ENCODE results near the gene RPL11. TPM values are rescaled to one million over a fixed set of nuclear protein-coding genes. Genes with fewer than 3 reads are reported as not detected.
A peak's percentile ranks its signal among the peaks of the same experiment; 100 is the strongest.
"Not testable (repeated sequence)": the region's sequence is repeated elsewhere in the genome, so short reads cannot be mapped to it uniquely, and the experiment has no call there.

The RPL11 gene
- total RNA-seq, 2 experiments from 2014 or later, result 1,078 to 1,188 TPM

DNA sequence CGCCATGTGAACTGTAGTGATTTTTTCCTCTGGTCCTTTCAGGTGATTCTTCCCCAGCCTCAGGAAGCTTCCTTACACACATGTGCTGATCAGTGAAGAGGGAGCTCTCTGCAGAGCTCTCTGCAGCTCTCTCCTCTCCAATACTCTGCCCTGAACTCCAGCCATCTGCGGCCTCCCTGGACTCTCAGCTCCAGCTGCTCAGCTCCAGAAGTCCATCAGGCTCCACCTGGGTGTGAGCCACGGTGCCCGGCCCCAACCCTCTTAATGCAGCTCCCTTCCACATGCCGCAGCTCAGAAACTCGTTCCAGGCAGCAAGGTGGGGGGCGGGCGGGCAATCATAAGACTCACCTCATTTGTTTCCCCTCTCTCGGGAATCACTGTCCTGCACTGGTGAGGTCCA lies 30.9 kb upstream of the RPL11 start:
- H3K27me3 Mint-ChIP-seq, result no peaks in the 10 kb centered on the region
- no peaks in the 10 kb centered on the region for H3K36me3 Mint-ChIP-seq (ENCODE audit: low read depth)

DNA sequence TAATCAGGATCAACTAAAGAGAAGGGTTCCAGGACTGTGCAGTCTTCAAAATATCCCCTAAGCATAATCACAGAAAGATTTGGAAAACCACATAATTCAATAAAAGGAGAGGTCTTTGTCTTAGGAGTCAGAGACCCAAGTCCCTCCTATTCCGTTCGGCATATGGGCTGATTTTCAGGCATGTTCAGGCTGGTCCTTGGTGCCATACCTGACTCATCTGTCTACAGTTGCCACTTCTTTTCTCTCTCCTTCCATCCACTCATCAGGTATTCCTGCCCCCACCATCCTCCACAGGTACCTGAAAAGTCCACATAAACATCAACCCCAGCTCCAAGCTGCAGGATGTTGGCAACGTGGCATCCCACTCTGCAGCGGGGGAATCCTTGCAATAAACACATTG lies 29.7 kb upstream of the RPL11 start:
- peaks cover 8% of the 10 kb centered on the region for H3K4me1 Mint-ChIP-seq
- DNase-seq, result no peak
- CTCF ChIA-PET, result interaction anchor here (0.7 to 1.4 kb wide), 3 partner anchors 27 to 177 kb away, joined by 3 read pairs; partner anchors contain the start of gene RPL11
- no peaks in the 10 kb centered on the region for H3K36me3 Mint-ChIP-seq (ENCODE audit: low read depth)
- H3K27ac Mint-ChIP-seq, result no peak overlapping the region
- no peak overlapping the region for H3K4me3 Mint-ChIP-seq
- H3K9me3 Mint-ChIP-seq, result no peaks in the 10 kb centered on the region
- H3K27me3 Mint-ChIP-seq, result no peaks in the 10 kb centered on the region
- POLR2A ChIA-PET, result no interaction called here

More for the DNA sequence above, 30.9 kb upstream of the RPL11 start:
- CTCF ChIA-PET, result interaction anchor here (1.5 kb wide), 1 partner anchor 116 kb away, joined by 4 read pairs; no protein-coding TSS in a partner anchor
- Mint-ChIP-seq H3K27ac (no peak overlapping the region), H3K4me3 (no peak overlapping the region), H3K9me3 (no peaks in the 10 kb centered on the region), H3K4me1 (peaks cover 8% of the 10 kb centered on the region)
- no peak for DNase-seq
- POLR2A ChIA-PET, result no interaction called here

DNA sequence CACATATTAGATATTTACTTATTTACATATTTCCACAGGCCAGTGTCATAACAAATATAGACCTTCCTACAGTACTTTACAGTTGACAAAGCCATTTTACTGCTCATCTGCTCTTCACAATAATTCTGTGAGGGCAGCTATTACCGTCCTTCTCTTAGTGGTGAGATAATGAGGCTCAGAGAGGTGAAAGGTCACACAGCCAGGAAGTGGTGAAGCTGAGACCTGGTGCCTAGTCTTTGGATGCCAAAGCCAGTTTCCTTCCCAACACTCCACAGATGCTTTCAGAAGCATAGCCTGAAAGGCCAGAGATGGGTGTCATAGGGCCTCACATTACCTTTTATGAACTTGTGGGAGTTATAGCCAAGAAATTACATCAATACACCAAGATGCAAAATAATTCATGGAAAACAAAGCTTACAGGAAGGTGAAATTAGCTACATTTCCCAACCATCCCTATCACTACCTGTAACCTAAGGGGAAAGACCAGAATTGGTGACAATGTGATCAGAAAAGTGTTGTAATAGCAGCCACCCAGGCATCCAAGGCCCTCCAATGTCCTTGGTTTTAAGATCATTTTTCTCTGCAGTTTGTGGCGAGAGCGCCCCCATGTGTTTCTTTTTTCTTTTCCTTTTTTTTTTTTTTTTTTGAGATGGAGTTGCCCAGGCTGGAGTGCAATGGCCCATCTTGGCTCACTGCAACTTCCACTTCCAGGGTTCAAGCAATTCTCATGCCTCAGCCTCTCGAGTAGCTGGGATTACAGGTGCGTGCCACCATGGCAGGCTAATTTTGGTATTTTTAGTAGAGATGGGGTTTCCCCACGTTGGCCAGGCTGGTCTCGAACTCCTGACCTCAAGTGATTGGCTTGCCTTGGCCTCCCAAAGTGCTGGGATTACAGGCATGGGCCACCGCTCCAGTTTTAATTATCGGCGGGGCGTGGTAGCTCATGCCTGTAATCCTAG lies 26.5 kb upstream of the RPL11 start:
- no peak overlapping the region for H3K4me3 Mint-ChIP-seq
- peak; percentile 19 for DNase-seq
- no peak overlapping the region for H3K27ac Mint-ChIP-seq
- H3K9me3 Mint-ChIP-seq, result no peaks in the 10 kb centered on the region
- ChIA-PET CTCF (interaction anchor here (0.6 to 1.4 kb wide), 8 partner anchors 10 to 311 kb away, joined by 3 to 6 read pairs (median 3); no protein-coding TSS in a partner anchor), POLR2A (no interaction called here)
- H3K27me3 Mint-ChIP-seq, result no peaks in the 10 kb centered on the region
- peaks cover 8% of the 10 kb centered on the region for H3K4me1 Mint-ChIP-seq
- H3K36me3 Mint-ChIP-seq (ENCODE audit: low read depth), result no peaks in the 10 kb centered on the region

DNA sequence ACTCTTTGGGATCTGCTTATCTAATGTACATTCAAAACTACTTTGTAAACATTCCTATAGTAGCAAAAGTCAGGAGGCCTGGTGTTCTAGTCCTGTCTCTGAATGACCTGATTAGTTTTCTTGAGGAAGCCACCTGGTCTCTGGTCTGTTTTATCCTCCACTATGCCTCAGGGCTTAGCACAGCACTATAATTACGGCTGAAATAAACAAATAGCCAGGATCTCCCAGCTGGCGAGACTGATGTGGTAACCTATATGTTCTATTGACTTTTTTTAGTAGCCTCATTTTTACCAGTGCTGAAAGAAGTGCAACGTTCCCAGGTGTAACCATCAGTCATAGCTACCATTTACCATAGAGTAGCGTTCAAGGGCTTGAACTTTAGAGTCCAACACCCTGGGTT lies 24.2 kb upstream of the RPL11 start:
- Mint-ChIP-seq H3K4me3 (no peak overlapping the region), H3K9me3 (no peaks in the 10 kb centered on the region), H3K27ac (no peak overlapping the region), H3K4me1 (peaks cover 8% of the 10 kb centered on the region), H3K36me3 (ENCODE audit: low read depth) (no peaks in the 10 kb centered on the region), H3K27me3 (peaks cover 3% of the 10 kb centered on the region)
- POLR2A ChIA-PET, result no interaction called here
- no peak for DNase-seq
- CTCF ChIA-PET, result interaction anchor here (0.6 to 1.7 kb wide), 2 partner anchors 105 to 412 kb away, joined by 3 to 4 read pairs; no protein-coding TSS in a partner anchor

DNA sequence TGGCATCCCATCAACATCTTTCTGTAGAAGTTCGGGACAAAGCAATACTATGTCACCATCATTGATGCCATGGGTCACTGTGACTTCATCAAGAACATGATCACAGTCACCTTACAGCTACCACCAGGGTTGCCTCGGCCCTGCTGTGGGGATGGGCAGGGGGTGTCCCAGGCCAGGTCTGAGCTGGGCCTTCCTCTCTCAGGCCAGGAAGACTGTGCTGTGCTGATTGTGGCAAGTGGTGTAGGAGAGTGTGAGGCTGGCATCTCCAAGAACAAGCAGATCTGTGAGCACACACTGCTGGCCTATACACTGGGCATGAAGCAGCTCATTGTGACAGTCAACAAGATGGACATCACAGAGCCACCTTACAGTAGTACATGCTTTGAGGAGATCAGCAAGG lies 20.9 kb upstream of the RPL11 start:
- Mint-ChIP-seq H3K36me3 (ENCODE audit: low read depth) (no peaks in the 10 kb centered on the region), H3K9me3 (no peaks in the 10 kb centered on the region), H3K27ac (no peak overlapping the region), H3K4me1 (no peaks in the 10 kb centered on the region), H3K27me3 (peaks cover 6% of the 10 kb centered on the region), H3K4me3 (no peak overlapping the region)
- POLR2A ChIA-PET, result no interaction called here
- no peak for DNase-seq
- CTCF ChIA-PET, result interaction anchor here (2.6 kb wide), 1 partner anchor 21 kb away, joined by 6 read pairs; the partner anchor contains the start of gene RPL11

DNA sequence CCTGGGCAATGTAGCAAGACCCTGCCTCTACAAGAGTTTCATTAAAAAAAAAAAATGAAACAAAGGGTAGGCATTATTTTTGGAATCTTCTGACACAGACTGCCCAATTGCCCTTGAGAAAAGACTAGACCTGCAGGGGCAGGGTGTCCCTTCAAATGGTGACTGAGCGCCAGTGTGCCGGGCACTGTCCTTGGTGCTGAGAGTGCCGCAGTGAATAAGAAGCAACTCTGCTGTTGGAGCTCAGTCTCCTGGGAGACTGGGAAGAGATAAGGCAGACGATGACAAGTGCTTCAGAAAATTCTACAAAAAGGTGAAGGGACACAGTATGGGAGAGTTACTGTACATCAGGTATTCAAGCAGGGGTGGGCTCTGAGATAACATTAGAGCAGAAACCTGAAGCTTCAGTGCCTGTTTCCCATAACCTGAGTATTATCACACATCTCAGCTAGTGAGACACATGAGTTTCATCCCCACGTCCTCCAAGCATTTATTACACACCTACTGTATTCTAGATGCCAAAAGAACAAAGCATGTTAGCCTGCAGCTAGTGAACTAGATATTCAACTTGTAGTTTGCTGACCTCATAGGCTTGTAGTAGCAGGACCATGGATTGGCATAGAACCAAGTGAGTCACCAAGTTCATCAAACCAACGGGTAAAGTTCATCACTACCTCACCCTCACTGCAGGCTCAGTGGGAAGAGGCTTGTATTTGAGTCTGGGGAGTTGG lies 18.4 kb upstream of the RPL11 start:
- no peak overlapping the region for H3K4me3 Mint-ChIP-seq
- peak; percentile 52 for DNase-seq
- H3K27me3 Mint-ChIP-seq, result peaks cover 6% of the 10 kb centered on the region
- H3K36me3 Mint-ChIP-seq (ENCODE audit: low read depth), result no peaks in the 10 kb centered on the region
- ChIA-PET POLR2A (no interaction called here), CTCF (interaction anchor here (0.6 to 1.0 kb wide), 2 partner anchors 18 to 1758 kb away, joined by 3 to 4 read pairs; partner anchors contain the start of gene RPL11)
- H3K9me3 Mint-ChIP-seq, result no peaks in the 10 kb centered on the region
- H3K27ac Mint-ChIP-seq, result no peak overlapping the region
- no peaks in the 10 kb centered on the region for H3K4me1 Mint-ChIP-seq

DNA sequence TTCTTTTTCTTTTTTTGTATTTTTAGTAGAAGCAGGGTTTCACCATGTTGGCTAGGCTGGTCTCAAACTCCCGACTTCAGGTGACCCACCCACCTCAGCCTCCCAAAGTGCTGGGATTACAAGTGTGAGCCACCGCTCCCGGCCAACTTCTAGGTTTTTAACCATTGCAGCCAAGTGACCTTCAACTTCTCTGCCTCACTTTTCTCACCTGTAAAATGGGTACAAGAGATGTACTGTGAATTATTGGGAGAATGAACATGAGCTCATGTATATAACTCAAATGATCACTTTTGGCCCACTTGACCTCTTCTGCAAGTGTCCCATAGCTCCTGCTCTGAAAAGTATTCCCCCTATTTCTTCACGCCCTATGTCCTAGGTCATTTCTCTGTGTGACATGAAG lies 11.8 kb upstream of the RPL11 start:
- H3K27ac Mint-ChIP-seq, result no peak overlapping the region
- ChIA-PET POLR2A (no interaction called here), CTCF (interaction anchor here (4.3 kb wide), 1 partner anchor 12 kb away, joined by 25 read pairs; the partner anchor contains the start of gene RPL11)
- H3K4me1 Mint-ChIP-seq, result no peaks in the 10 kb centered on the region
- H3K36me3 Mint-ChIP-seq (ENCODE audit: low read depth), result no peaks in the 10 kb centered on the region
- no peaks in the 10 kb centered on the region for H3K9me3 Mint-ChIP-seq
- H3K27me3 Mint-ChIP-seq, result peaks cover 13% of the 10 kb centered on the region
- no peak for DNase-seq
- H3K4me3 Mint-ChIP-seq, result no peak overlapping the region

DNA sequence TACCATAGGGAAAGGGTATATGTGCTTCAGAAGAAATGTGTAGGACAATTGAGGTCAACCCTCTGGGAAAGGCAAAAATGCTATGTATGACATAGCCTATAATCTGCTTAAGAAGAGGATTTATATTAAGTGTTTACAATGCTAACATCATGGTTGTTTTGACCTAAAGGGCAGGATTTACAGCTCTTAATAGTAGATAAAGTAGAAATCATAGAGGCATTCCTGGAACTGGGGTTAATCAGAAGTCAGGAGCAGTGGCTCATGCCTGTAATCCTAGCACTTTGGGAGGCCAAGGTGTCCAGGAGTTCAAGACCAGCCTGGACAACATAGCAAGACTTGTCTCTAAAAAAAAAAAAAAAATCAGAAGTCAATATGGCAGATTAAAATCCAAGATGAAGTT lies 8.7 kb upstream of the RPL11 start:
- no peaks in the 10 kb centered on the region for H3K9me3 Mint-ChIP-seq
- no peaks in the 10 kb centered on the region for H3K4me1 Mint-ChIP-seq
- peaks cover 13% of the 10 kb centered on the region for H3K27me3 Mint-ChIP-seq
- H3K36me3 Mint-ChIP-seq (ENCODE audit: low read depth), result no peaks in the 10 kb centered on the region
- no peak overlapping the region for H3K4me3 Mint-ChIP-seq
- ChIA-PET POLR2A (interaction anchor here (0.6 to 0.7 kb wide), 2 partner anchors 31 to 272 kb away, joined by 3 to 5 read pairs; no protein-coding TSS in a partner anchor), CTCF (interaction anchor here (1.4 to 4.3 kb wide), 2 partner anchors 9 to 16 kb away, joined by 3 to 25 read pairs; partner anchors contain the start of gene RPL11)
- no peak for DNase-seq
- H3K27ac Mint-ChIP-seq, result no peak overlapping the region

DNA sequence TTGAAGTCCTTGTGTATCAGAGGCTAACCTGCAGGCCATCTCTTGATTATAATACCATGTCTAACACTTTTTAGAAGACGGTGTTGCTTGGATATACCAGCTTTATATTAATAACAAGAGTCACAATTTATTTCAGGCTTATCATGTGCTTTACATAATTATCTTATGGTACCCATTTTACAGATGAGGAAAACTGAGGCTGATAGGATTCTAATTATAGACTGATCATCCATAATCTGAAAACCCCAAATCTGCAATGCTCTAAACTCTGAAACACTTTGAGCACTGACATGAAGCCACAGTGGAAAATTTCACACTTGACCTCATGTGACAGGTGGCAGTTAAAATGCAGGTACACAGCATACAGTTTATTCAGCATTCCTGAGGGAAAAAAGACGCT lies 7.2 kb upstream of the RPL11 start:
- no peaks in the 10 kb centered on the region for H3K9me3 Mint-ChIP-seq
- H3K4me3 Mint-ChIP-seq, result no peak overlapping the region
- no peak overlapping the region for H3K27ac Mint-ChIP-seq
- no peak for DNase-seq
- H3K27me3 Mint-ChIP-seq, result peaks cover 13% of the 10 kb centered on the region
- no peaks in the 10 kb centered on the region for H3K36me3 Mint-ChIP-seq (ENCODE audit: low read depth)
- no peaks in the 10 kb centered on the region for H3K4me1 Mint-ChIP-seq
- ChIA-PET POLR2A (no interaction called here), CTCF (interaction anchor here (0.9 kb wide), 1 partner anchor 10 kb away, joined by 3 read pairs; no protein-coding TSS in a partner anchor)

DNA sequence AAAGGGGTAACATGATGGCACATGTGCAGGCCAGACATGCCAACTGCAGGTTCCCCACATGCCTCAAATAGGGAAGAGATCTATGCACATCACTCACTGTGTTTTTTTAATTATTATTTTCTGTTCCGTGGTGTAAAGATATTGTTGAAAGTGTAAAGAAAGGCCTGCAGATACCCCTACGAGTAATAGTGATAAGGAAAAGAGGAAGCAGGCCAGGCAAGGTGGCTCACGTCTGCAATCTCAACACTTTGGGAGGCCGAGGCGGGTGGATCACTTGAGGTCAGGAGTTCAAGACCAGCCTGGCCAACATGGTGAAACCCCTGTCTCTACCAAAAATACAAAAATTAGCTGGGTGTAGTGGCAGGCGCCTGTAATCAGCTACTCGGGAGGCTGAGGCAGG lies 6.4 kb upstream of the RPL11 start:
- DNase-seq; H3K36me3 Mint-ChIP-seq (ENCODE audit: low read depth); POLR2A ChIA-PET; H3K4me1 Mint-ChIP-seq; H3K27ac Mint-ChIP-seq; H3K9me3 Mint-ChIP-seq; H3K4me3 Mint-ChIP-seq; CTCF ChIA-PET: not testable (repeated sequence)
- peaks cover 13% of the 10 kb centered on the region for H3K27me3 Mint-ChIP-seq

DNA sequence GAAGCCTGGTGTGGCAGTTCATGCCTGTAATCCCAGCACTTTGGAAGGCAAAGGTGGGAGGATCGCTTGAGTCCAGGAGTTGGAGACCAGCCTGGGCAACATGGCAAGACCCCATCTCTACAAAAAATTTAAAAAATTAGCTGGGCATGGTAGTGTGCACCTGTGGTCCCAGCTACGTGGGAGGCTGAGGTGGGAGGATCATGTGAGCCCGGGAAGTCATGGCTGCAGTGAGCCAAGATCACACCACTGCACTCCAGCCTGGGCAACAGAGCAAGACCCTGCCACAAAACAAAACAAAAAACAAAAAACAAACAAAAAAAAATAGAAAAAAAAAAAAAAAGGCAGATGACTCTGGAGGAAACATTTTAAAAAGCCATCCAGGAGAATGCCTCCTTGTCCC lies 3.9 kb upstream of the RPL11 start:
- not testable (repeated sequence) for H3K4me3 Mint-ChIP-seq; H3K36me3 Mint-ChIP-seq (ENCODE audit: low read depth); H3K27me3 Mint-ChIP-seq; H3K9me3 Mint-ChIP-seq; DNase-seq; H3K4me1 Mint-ChIP-seq; H3K27ac Mint-ChIP-seq
- CTCF ChIA-PET, result interaction anchor here (0.8 kb wide), 1 partner anchor 74 kb away, joined by 3 read pairs; no protein-coding TSS in a partner anchor
- POLR2A ChIA-PET, result interaction anchor here (0.6 kb wide), 1 partner anchor 678 kb away, joined by 3 read pairs; no protein-coding TSS in a partner anchor

DNA sequence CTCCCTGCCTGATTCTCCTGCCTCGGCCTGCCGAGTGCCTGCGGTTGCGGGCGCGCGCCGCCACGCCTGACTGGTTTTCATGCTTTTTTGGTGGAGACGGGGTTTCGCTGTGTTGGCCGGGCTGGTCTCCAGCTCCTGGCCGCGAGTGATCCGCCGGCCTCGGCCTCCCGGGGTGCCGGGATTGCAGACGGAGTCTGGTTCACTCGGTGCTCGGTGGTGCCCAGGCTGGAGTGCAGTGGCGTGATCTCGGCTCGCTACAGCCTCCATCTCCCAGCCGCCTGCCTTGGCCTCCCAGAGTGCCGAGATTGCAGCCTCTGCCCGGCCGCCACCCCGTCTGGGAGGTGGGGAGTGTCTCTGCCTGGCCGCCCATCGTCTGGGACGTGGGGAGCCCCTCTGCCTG lies 3.3 kb upstream of the RPL11 start:
- H3K9me3 Mint-ChIP-seq, H3K27ac Mint-ChIP-seq, H3K4me3 Mint-ChIP-seq, POLR2A ChIA-PET, DNase-seq, H3K27me3 Mint-ChIP-seq, CTCF ChIA-PET: not testable (repeated sequence)
- peaks cover 12% of the 10 kb centered on the region for H3K4me1 Mint-ChIP-seq
- H3K36me3 Mint-ChIP-seq (ENCODE audit: low read depth), result peaks cover 12% of the 10 kb centered on the region

All from activated CD4-positive, alpha-beta T cell treated with anti-CD3 and anti-CD28 coated beads, Interleukin-2, amount 10 ng/mL, durations not matched to agents 7 days and 5 days (primary cell).